Heart right ventricle (tissue), 16 donors: ENCODE measurements around the gene ESYT3. TPM values are rescaled to one million over a fixed set of nuclear protein-coding genes. Genes with fewer than 3 reads are reported as not detected.
"Not testable (repeated sequence)": the region's sequence is repeated elsewhere in the genome, so short reads cannot be mapped to it uniquely, and the experiment has no call there.

Source experiments
- ATAC-seq, 8 donors: fragments of 200-7000 bp; cut with Tn5 transposase; one replicate each; pipeline ENCODE4 v1.9.1; 2020; ENCODE audit warnings: mild to moderate bottlenecking in 8 of 8, moderate library complexity in 8 of 8, moderate number of reproducible peaks in 1 of 8
- DNase-seq, 2 donors: peaks; one replicate each; pipeline ENCODE4 v3.0.0-alpha.2; 2020
- H3K27ac ChIP-seq, 10 donors: fragments of 200-600 bp; sonication (generic) in 2 of 10; one replicate each; pipeline versions ENCODE4 v1.5.0 to v1.8.0; 2020 to 2022; ENCODE audit warnings: mild to moderate bottlenecking in 3 of 10
- H3K27me3 ChIP-seq, 7 donors: fragments of 200-600 bp; one replicate each; pipeline ENCODE4 v1.8.0; 2021 to 2022; ENCODE audit warnings: mild to moderate bottlenecking in 2 of 7
- H3K36me3 ChIP-seq, 9 donors: fragments of 200-600 bp; sonication (generic) in 1 of 9; one replicate each; pipeline versions ENCODE4 v1.5.0 to v1.8.0; 2020 to 2022; ENCODE audit warnings: mild to moderate bottlenecking in 2 of 9
- H3K4me1 ChIP-seq, 9 donors: fragments of 200-600 bp; sonication (generic) in 1 of 9; one replicate each; pipeline versions ENCODE4 v1.5.0 to v1.8.0; 2020 to 2022; ENCODE audit warnings: mild to moderate bottlenecking in 4 of 9
- H3K4me3 ChIP-seq, 10 donors: fragments of 200-600 bp; sonication (generic) in 2 of 10; one replicate each; pipeline versions ENCODE4 v1.5.0 to v1.8.0; 2020 to 2022; ENCODE audit warnings: mild to moderate bottlenecking in 7 of 10, moderate library complexity in 2 of 10
- H3K9me3 ChIP-seq, 11 donors: fragments of 200-600 bp in 10 of 11; sonication (generic) in 2 of 11; one replicate each; pipeline versions ENCODE4 v1.5.0 to v1.8.0; 2013 to 2022; ENCODE audit warnings: mild to moderate bottlenecking in 2 of 11, control low read depth in 1 of 11, moderate library complexity in 1 of 11
- CTCF ChIP-seq, 9 donors: fragments of 200-600 bp; sonication (generic) in 2 of 9; IDR thresholded peaks; one replicate each; pipeline versions ENCODE4 v1.5.0 to v1.8.0; 2021 to 2022; ENCODE audit warnings: antibody characterized with exemption in 9 of 9, mild to moderate bottlenecking in 5 of 9, moderate library complexity in 1 of 9
- WGBS, 2 donors: extraction: QIAGEN DNeasy Blood & Tissue Kit; methylation state at CpG; one replicate each; pipeline ENCODE4 v1.1.7; 2013; ENCODE audit warnings: inconsistent platforms in 1 of 2; 5-methylcytosine and 5-hydroxymethylcytosine counted together
- intact Hi-C, 10 donors: fragments of 100-400 bp; cut with DNase I; formaldehyde crosslinking; loops; one replicate each; pipeline versions ENCODE4 v1.11.1 to v1.14.2; 2022
- polyA plus RNA-seq, 2 donors: library from polyadenylated mRNA; stranded (reverse); fragments of 200-250 nt; gene quantifications; one replicate each; pipeline ENCODE4 v1.2.3, GENCODE V29; 2013
- total RNA-seq, 10 donors: library from RNA; stranded (reverse); fragmentation: NEBNext Ultra II Directional in 3 of 10; extraction: Animal tissue kit (Norgen Biotek cat#: 25700) in 3 of 10; gene quantifications; one replicate each; pipeline versions ENCODE4 v1.2.1 to v1.2.4, GENCODE V29; 2021 to 2023
- donor health status: Arrhythmogenic right ventricular cardiomyopathy.
- donor health status: ischemic (EF 13 %, LVEDD 7.1; RV severe dilation, severe dysfunction).
- donor health status: healthy with polysubstance abuse.
- donor health status: DM: no; HTN: yes; CAD: no.
- donor health status: DM: no; HTN: no; CAD: no.
- donor health status: ischemic (EF 25% LVEDD 6.9; RV normal size, moderate dysfunction).
- donor health status: ischemic (EF 25% LVEDD 5.7; RV mildly dilated, moderate dysfunction).
- donor health status: healthy.
- donor health status: DM: yes; HTN: yes; CAD: no.
- donor health status: Ischemic cardiomyopathy.
- donor health status: ischemic (EF 35%, LVEDD 5.7; RV mildly dilated, moderate dysfunction).
- donor health status: nonischemic (EF 11% LVEDD 7.7; RV severe dilation, severe dysfunction).
- donor health status: DM: yes; HTN: yes; CAD: no.
- donor health status: PGD.
- donor health status: ischemic (EF 29% LVEDD 5.4; RV normal size, mild dysfunction).
- donor health status: nonischemic (EF 23%, LVEDD 6.1; RV moderate dilation, normal function).

ESYT3 gene
- total and polyA plus RNA-seq, 12 donors, result 0.26 to 2.4 (median 1.1) TPM

GRCh38 chr3:138412821-138413551, 21.4 kb upstream of the ESYT3 start:
- ATAC-seq (peak in 4 of 8 donors; percentile 11 to 31 (median 19)), DNase-seq (no peak)
- TF ChIP-seq CTCF (IDR thresholded peaks at IDR 0.05), result no peak
- peaks cover 0 to 28% (median 11%) of the 10 kb centered on the region in 9 donors for H3K4me1 ChIP-seq
- WGBS, 2 donors, result 59 to 68% methylated on average over 9 of the region's 9 CpGs
- H3K36me3 ChIP-seq, result no peaks in the 10 kb centered on the region
- peak overlapping the region in 2 of 10 donors; percentile 8 to 22 for H3K27ac ChIP-seq
- intact Hi-C loops, result loop anchor here in 3 of 10 donors (5.0 to 10.0 kb wide), 3 partner anchors 66 to 522 kb away; partner anchors contain the start of gene MRAS (in 2 of the 3)
- H3K27me3 ChIP-seq, result no peaks in the 10 kb centered on the region
- no peak overlapping the region for H3K4me3 ChIP-seq
- H3K9me3 ChIP-seq, result no peaks in the 10 kb centered on the region

- peaks cover 0 to 22% (median 9%) of the 10 kb centered on the region in 9 donors for H3K4me1 ChIP-seq
- intact Hi-C loops, result loop anchor here in 8 of 10 donors (5.0 to 10.0 kb wide), 7 partner anchors 69 to 519 kb away; partner anchors contain the start of genes MRAS (in 2 of the 8) and CEP70 (in 1 of the 8)
- H3K9me3 ChIP-seq, H3K27me3 ChIP-seq, H3K4me3 ChIP-seq, ATAC-seq, H3K27ac ChIP-seq, DNase-seq, H3K36me3 ChIP-seq: not testable (repeated sequence)
- 79 to 85% methylated on average over 4 of the region's 4 CpGs for WGBS, 2 donors
These were observed 18.2 kb upstream of the ESYT3 start for GRCh38 chr3:138416236-138416635.

GRCh38 chr3:138417559-138417982, 16.8 kb upstream of the ESYT3 start:
- DNase-seq, result peak; percentile 69 to 83
- peak; percentile 79 to 96 (median 92) for TF ChIP-seq CTCF (IDR thresholded peaks at IDR 0.05)
- ATAC-seq, result peak; percentile 80 to 91 (median 88)
- Histone ChIP-seq H3K27me3 (no peaks in the 10 kb centered on the region), H3K27ac (no peak overlapping the region), H3K36me3 (no peaks in the 10 kb centered on the region), H3K4me3 (no peak overlapping the region), H3K4me1 (peaks cover 0 to 21% (median 6%) of the 10 kb centered on the region in 9 donors), H3K9me3 (no peaks in the 10 kb centered on the region)
- intact Hi-C loops, result loop anchor here in 8 of 10 donors (5.0 to 10.0 kb wide), 7 partner anchors 70 to 517 kb away; partner anchors contain the start of genes MRAS (in 2 of the 8) and CEP70 (in 1 of the 8)
- WGBS, 2 donors, result 19 to 20% methylated on average over 7 of the region's 7 CpGs

GRCh38 chr3:138418601-138419206, 15.7 kb upstream of the ESYT3 start:
- Histone ChIP-seq H3K9me3 (no peaks in the 10 kb centered on the region), H3K27me3 (no peaks in the 10 kb centered on the region), H3K4me1 (peaks cover 0 to 10% (median 3%) of the 10 kb centered on the region in 9 donors), H3K27ac (no peak overlapping the region), H3K4me3 (no peak overlapping the region), H3K36me3 (no peaks in the 10 kb centered on the region)
- ATAC-seq, result peak in 1 of 8 donors; percentile 9
- 65 to 70% methylated on average over 5 of the region's 5 CpGs for WGBS, 2 donors
- intact Hi-C loops, result loop anchor here in 8 of 10 donors (2.0 to 10.0 kb wide), 8 partner anchors 71 to 516 kb away; partner anchors contain the start of genes MRAS (in 2 of the 8) and CEP70 (in 1 of the 8)
- TF ChIP-seq CTCF (IDR thresholded peaks at IDR 0.05), result no peak
- DNase-seq, result no peak
